HFFc6 (cell line): ENCODE results near the gene MRPL19. TPM values are rescaled to one million over a fixed set of nuclear protein-coding genes. Genes with fewer than 3 reads are reported as not detected.

Experiments used
- DNase-seq: peaks from one replicate; pipeline ENCODE4 v3.0.0-alpha.2; 2018
- H3K27ac Mint-ChIP-seq: 2 replicates; pipeline ENCODE4 v1.8.0; 2020; ENCODE audit warnings: mild to moderate bottlenecking, mixed read lengths
- H3K27me3 Mint-ChIP-seq: 2 replicates; pipeline ENCODE4 v1.8.0; 2021; ENCODE audit warnings: mild to moderate bottlenecking, moderate library complexity, mixed read lengths; ENCODE audit not compliant: insufficient read depth
- H3K36me3 Mint-ChIP-seq: 2 replicates; pipeline ENCODE4 v1.8.0; 2021; ENCODE audit warnings: low read depth, mixed read lengths
- H3K4me1 Mint-ChIP-seq: 2 replicates; pipeline ENCODE4 v1.8.0; 2020; ENCODE audit warnings: low read depth, mixed read lengths
- H3K4me3 Mint-ChIP-seq: 2 replicates; pipeline ENCODE4 v1.8.0; 2020; ENCODE audit warnings: mild to moderate bottlenecking, moderate library complexity, mixed read lengths
- H3K9me3 Mint-ChIP-seq: 2 replicates; pipeline ENCODE4 v1.8.0; 2020; ENCODE audit warnings: mild to moderate bottlenecking, mixed read lengths
- total RNA-seq, 6 experiments: library from RNA; stranded (reverse); fragmentation: NEBNext Ultra II Directional; extraction: Animal tissue kit (Norgen Biotek cat#: 25700); gene quantifications; 2 replicates in 1 of 6; 3 replicates in 5 of 6; pipeline ENCODE4 v1.2.3, GENCODE V29; 2021
- TF ChIP-seq, protein P1 (sequence below): fragments of 200-600 bp; sonication (generic); IDR thresholded peaks from 2 replicates; pipeline ENCODE4 v1.5.0; 2021; ENCODE audit warnings: antibody characterized with exemption, mild to moderate bottlenecking

MRPL19 gene
- total RNA-seq, 6 experiments from 2014 or later = 61.0 to 66.1 (median 63.1) TPM

DNA sequence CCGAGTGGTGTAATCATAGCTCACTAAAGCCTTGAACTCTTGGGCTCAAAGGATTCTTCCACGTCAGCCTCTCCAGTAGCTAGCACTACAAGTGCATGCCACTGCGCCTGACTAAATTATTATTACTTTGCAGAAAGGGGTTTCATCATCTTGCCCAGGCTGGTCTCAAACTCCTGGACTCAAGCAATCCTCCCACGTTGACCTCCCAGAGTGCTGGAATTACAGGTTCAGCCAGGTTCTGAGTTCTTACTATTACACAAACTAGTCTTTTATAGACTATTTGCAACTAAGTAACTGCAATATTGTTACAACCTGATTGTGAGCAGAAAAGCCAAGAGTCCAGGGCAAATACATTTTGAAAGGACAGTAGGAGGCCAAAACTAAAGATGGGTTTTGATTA lies 35.9 kb upstream of the MRPL19 start:
- TF ChIP-seq, protein P1, sequence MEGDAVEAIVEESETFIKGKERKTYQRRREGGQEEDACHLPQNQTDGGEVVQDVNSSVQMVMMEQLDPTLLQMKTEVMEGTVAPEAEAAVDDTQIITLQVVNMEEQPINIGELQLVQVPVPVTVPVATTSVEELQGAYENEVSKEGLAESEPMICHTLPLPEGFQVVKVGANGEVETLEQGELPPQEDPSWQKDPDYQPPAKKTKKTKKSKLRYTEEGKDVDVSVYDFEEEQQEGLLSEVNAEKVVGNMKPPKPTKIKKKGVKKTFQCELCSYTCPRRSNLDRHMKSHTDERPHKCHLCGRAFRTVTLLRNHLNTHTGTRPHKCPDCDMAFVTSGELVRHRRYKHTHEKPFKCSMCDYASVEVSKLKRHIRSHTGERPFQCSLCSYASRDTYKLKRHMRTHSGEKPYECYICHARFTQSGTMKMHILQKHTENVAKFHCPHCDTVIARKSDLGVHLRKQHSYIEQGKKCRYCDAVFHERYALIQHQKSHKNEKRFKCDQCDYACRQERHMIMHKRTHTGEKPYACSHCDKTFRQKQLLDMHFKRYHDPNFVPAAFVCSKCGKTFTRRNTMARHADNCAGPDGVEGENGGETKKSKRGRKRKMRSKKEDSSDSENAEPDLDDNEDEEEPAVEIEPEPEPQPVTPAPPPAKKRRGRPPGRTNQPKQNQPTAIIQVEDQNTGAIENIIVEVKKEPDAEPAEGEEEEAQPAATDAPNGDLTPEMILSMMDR = no peak
- no peak overlapping the region for H3K27ac Mint-ChIP-seq
- no peaks in the 10 kb centered on the region for H3K9me3 Mint-ChIP-seq
- no peak overlapping the region for H3K4me3 Mint-ChIP-seq
- H3K27me3 Mint-ChIP-seq = peaks cover 10% of the 10 kb centered on the region
- no peak for DNase-seq
- peaks cover 44% of the 10 kb centered on the region for H3K4me1 Mint-ChIP-seq
- H3K36me3 Mint-ChIP-seq = no peaks in the 10 kb centered on the region

DNA sequence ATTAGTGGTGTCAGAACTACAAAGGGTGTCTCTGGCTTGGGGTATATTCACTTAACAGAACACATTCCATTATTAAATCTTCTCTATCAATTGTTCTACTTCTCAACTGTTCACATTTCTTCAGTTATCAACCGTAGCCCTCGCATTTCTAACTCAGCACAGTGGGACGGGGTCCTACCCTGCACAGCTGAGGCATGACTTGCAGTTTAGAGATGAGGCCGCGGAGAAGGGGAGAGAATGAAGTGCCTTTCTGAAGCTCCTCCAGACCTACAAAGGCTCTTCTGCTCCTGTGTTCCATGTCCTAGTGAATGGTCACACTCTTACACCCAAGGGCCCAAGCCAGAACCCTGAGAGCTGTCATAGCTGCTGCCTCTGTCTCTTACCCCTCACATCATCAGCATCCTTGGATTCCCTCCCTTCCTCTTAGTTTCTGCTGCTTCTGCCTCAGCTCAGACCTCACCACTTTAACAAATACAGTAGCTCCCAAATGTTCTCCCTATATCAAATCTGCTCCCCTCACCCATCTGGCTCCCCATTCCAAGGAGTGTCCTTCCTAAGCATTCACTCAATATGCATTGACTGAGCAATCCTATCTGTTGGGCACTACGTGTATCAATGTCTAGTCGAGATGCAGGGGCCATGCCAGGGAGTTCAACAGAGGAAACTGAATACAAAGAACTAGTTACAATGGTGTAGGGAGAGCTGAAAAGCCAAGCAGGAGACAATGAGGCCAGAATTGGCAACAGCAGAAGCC lies 34.3 kb upstream of the MRPL19 start:
- Mint-ChIP-seq H3K9me3 (no peaks in the 10 kb centered on the region), H3K36me3 (peaks cover 2% of the 10 kb centered on the region), H3K27ac (no peak overlapping the region), H3K4me1 (peaks cover 28% of the 10 kb centered on the region), H3K4me3 (no peak overlapping the region), H3K27me3 (peaks cover 10% of the 10 kb centered on the region)
- no peak for DNase-seq
- TF ChIP-seq, protein P1 = no peak

DNA sequence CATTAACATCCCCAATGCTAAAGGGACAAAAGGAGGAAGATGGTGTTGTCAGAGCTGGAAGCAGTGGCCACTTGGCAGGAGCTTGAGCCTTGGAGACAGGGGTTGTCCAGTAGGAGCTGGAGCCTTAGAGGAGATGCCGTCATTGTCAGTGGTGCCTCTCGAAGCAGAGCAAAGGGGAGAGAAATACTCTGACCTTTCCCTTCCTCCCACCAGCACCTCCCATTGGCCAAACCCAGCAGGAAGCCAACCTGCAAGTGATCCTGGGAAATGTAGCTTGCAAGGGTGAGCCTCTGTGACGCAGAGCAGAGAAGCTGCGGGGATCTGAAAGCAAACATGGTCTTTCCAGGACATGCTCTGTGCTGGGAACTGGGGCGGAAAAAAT lies 33.7 kb upstream of the MRPL19 start:
- peaks cover 10% of the 10 kb centered on the region for H3K27me3 Mint-ChIP-seq
- TF ChIP-seq, protein P1 = no peak
- H3K9me3 Mint-ChIP-seq = no peaks in the 10 kb centered on the region

DNA sequence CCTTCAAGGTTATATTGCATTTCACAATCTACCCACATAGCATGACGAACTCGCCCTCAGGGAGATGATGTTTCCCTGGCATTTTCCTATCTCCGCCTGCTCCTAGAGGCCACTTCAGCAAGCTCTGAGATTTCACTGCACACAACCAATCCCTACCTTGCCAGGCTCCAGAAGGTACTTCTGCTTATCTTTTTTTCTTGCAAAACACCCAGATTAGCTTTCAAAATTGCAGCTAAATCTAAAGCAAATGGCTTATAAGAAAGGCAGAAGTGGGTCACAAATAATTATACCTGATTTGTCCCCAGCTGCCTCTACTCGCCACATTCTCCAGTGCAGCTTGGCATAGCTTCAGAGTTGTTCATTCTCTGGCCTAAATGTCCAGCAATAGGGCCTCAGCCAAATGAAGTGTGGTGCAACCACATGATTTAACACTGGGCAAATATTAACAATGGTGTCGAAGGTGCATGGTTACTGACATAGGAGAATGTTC lies 32.4 kb upstream of the MRPL19 start:
- peaks cover 12% of the 10 kb centered on the region for H3K4me1 Mint-ChIP-seq
- no peak overlapping the region for H3K27ac Mint-ChIP-seq
- peaks cover 10% of the 10 kb centered on the region for H3K27me3 Mint-ChIP-seq
- no peak overlapping the region for H3K4me3 Mint-ChIP-seq
- DNase-seq = no peak
- peaks cover 12% of the 10 kb centered on the region for H3K36me3 Mint-ChIP-seq
- TF ChIP-seq, protein P1 = no peak
- H3K9me3 Mint-ChIP-seq = no peaks in the 10 kb centered on the region

More for the DNA sequence above, 33.7 kb upstream of the MRPL19 start:
- no peak for DNase-seq
- Mint-ChIP-seq H3K4me1 (peaks cover 23% of the 10 kb centered on the region), H3K4me3 (no peak overlapping the region), H3K36me3 (peaks cover 8% of the 10 kb centered on the region), H3K27ac (no peak overlapping the region)

DNA sequence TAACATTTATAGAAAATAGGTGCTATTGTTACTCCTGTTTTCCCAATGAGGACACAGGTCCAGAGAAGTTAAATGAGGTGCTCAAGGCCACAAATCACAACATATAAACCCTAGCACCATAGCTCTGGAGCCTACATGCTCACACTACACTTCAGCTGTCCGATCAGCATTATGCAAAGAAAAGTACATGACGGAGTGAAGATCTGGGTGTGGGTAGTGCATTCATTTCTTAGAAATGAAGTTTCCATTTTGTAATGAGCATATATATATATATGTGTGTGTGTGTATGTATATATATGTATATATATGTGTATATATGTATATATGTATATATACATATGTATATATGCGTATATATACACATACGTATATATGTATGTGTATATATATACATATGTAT lies 30.2 kb upstream of the MRPL19 start:
- no peaks in the 10 kb centered on the region for H3K9me3 Mint-ChIP-seq
- peaks cover 7% of the 10 kb centered on the region for H3K27me3 Mint-ChIP-seq
- peaks cover 25% of the 10 kb centered on the region for H3K4me1 Mint-ChIP-seq
- TF ChIP-seq, protein P1 = no peak
- no peak overlapping the region for H3K27ac Mint-ChIP-seq
- DNase-seq = no peak
- H3K36me3 Mint-ChIP-seq = peaks cover 12% of the 10 kb centered on the region
- H3K4me3 Mint-ChIP-seq = no peak overlapping the region
